AG04450 (cell line): ENCODE results near the gene BCO1. TPM values are rescaled to one million over a fixed set of nuclear protein-coding genes. Genes with fewer than 3 reads are reported as not detected.

Source experiments
- CTCF ChIA-PET: fragments of 300-600, 350-600 bp; formaldehyde crosslinking; extraction: SDS; loops from one replicate; lab custom pipeline; 2022; ENCODE audit warnings: antibody characterized with exemption, inconsistent platforms; lab: Charles Lee
- POLR2A ChIA-PET: fragments of 350-600 bp; formaldehyde crosslinking; extraction: SDS; loops from one replicate; lab custom pipeline; 2021; ENCODE audit warnings: antibody characterized with exemption, inconsistent platforms; lab: Yijun Ruan, JAX
- DNase-seq: peaks from one replicate; pipeline ENCODE4 v3.0.0-alpha.2; 2011; ENCODE audit warnings: low read depth, low spot score
- H3K27ac ChIP-seq: one replicate; pipeline ENCODE4 v1.5.1; 2012; ENCODE audit warnings: low read depth, low read length, control low read depth
- H3K27me3 ChIP-seq: one replicate; pipeline ENCODE4 v1.6.0; 2012; ENCODE audit warnings: low read length; ENCODE audit not compliant: control insufficient read depth, insufficient read depth
- H3K4me3 ChIP-seq: 2 replicates; pipeline ENCODE4 v1.5.1; 2011; ENCODE audit warnings: mild to moderate bottlenecking, low read depth, low read length, control low read depth
- H3K9me3 ChIP-seq: 2 replicates; pipeline ENCODE4 v1.5.1; 2012; ENCODE audit warnings: low read length; ENCODE audit not compliant: control insufficient read depth, insufficient read depth
- polyA minus RNA-seq: library from RNA; depleted of rRNA, polyadenylated mRNA; stranded (reverse); fragments of >200 nt; gene quantifications from 2 replicates; pipeline ENCODE4 v1.2.3, GENCODE V29; 2011; rRNA and poly(A)+ RNA removed
- polyA plus RNA-seq: library from polyadenylated mRNA; depleted of rRNA; stranded (reverse); fragments of >200 nt; gene quantifications from 2 replicates; pipeline ENCODE4 v1.2.3, GENCODE V29; 2011; rRNA removed
- TF ChIP-seq, protein P1 (sequence below): IDR thresholded peaks from 2 replicates; pipeline ENCODE4 v1.5.1; 2011; ENCODE audit warnings: low read depth, low read length, control low read depth, inconsistent platforms

BCO1 gene, protein sequence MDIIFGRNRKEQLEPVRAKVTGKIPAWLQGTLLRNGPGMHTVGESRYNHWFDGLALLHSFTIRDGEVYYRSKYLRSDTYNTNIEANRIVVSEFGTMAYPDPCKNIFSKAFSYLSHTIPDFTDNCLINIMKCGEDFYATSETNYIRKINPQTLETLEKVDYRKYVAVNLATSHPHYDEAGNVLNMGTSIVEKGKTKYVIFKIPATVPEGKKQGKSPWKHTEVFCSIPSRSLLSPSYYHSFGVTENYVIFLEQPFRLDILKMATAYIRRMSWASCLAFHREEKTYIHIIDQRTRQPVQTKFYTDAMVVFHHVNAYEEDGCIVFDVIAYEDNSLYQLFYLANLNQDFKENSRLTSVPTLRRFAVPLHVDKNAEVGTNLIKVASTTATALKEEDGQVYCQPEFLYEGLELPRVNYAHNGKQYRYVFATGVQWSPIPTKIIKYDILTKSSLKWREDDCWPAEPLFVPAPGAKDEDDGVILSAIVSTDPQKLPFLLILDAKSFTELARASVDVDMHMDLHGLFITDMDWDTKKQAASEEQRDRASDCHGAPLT
- polyA plus RNA-seq (not detected in 2 replicates), polyA minus RNA-seq (0.17 TPM in 1 of 2 replicates, not detected in the other)

DNA sequence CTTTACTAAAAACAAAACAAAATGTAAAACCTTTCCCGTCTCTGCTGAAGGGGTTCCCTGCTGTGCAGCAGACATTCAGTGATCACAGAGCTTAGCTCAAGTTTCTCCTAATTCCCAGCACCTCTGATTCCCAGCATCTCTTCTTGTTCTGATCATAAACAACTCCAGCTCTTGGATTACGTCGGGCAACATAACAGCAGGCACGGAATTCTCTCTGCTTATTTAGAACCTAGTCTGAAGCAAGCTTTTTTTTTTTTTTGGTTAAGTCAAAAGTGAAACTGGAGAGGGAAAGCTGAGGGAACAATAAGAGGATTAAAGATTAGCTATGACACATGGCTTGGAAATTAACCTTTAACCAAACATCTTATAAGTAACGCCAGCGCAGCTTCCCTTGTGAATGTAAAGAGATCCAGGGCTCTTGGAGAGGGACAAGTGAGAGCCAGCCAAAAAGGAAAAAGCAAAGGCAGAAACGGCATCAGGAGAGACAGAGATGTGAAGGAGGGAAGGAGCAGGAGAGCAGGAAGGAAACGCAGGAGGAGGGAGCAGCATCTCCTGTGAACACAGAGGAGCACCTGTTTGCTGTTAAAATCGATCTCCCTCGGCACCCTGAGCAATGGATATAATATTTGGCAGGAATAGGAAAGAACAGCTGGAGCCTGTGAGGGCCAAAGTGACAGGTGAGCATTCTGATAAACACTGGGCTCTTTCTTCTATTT is at the start of gene BCO1:
BCO1 (plus strand) TSS at position 394 of the 716 bp plus-strand sequence; CDS start at position 614, 220 bp downstream.
- peak; percentile 18 for DNase-seq
- CTCF ChIA-PET: interaction anchor here (0.7 to 2.2 kb wide), 4 partner anchors 23 to 234 kb away, joined by 4 to 19 read pairs (median 5); no protein-coding TSS in a partner anchor
- TF ChIP-seq, protein P1, sequence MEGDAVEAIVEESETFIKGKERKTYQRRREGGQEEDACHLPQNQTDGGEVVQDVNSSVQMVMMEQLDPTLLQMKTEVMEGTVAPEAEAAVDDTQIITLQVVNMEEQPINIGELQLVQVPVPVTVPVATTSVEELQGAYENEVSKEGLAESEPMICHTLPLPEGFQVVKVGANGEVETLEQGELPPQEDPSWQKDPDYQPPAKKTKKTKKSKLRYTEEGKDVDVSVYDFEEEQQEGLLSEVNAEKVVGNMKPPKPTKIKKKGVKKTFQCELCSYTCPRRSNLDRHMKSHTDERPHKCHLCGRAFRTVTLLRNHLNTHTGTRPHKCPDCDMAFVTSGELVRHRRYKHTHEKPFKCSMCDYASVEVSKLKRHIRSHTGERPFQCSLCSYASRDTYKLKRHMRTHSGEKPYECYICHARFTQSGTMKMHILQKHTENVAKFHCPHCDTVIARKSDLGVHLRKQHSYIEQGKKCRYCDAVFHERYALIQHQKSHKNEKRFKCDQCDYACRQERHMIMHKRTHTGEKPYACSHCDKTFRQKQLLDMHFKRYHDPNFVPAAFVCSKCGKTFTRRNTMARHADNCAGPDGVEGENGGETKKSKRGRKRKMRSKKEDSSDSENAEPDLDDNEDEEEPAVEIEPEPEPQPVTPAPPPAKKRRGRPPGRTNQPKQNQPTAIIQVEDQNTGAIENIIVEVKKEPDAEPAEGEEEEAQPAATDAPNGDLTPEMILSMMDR: no peak
- Histone ChIP-seq H3K4me3 (peak within 1 kb of the TSS; percentile 55), H3K9me3 (no peaks in the 10 kb centered on the region), H3K27ac (no peak within 1 kb of the TSS), H3K27me3 (no peaks in the 10 kb centered on the region)
- POLR2A ChIA-PET: interaction anchor here (1.1 kb wide), 1 partner anchor 10 kb away, joined by 3 read pairs; no protein-coding TSS in a partner anchor

DNA sequence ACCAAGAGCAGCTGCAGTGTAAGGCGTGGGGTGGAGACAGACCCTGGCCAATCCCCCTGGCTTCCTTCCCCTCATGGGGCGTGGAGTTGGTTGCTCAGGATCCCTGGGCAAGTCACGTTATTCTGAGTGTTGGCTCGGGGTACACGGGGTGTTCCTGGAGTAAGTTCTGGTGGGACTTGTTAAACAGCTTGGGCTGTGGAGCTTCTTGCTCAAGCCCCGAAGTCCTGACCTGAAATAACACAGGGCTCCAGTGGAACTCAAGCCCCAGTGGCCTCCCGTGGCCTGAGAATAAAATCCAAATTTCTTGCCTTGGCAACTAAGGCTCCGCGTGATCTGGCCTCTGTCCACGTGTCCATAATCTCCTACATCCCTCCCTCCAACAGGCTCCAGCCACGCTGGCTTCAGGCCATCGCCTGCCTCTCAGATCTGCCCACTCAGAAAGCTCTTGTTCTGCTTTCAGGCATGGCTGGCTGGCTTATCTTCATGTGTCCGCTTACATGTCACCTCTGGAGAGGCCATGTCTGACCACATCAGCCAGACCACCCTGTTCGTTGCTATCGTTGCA is 49.3 kb upstream of the BCO1 start:
- no peaks in the 10 kb centered on the region for H3K9me3 ChIP-seq
- H3K27me3 ChIP-seq: peaks cover 6% of the 10 kb centered on the region
- POLR2A ChIA-PET: interaction anchor here (0.8 kb wide), 1 partner anchor 14 kb away, joined by 4 read pairs; no protein-coding TSS in a partner anchor
- no peak overlapping the region for H3K27ac ChIP-seq
- CTCF ChIA-PET: interaction anchor here (3.5 kb wide), 1 partner anchor 16 kb away, joined by 38 read pairs; no protein-coding TSS in a partner anchor
- TF ChIP-seq, protein P1: no peak
- H3K4me3 ChIP-seq: no peak overlapping the region
- peak; percentile 23 for DNase-seq

DNA sequence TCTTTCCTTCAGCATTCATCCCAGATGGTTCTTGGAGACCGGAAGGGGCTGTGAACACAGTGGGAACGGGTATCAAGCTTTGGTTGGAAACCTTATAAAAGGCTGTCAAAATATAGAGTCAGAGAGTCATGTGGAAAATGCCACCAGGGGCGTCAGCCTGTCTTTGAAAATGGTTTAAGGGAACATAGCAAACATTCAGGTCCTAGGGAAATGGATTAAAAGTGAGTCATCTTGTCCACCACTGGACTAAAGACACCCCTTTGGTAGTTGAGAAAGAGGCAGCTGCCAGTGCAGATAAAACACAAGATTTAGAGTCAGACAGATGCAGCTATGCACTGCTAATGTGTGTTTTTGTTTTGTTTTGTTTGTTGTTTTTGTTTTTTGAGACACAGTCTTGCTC is 47.8 kb upstream of the BCO1 start:
- no peak overlapping the region for H3K4me3 ChIP-seq
- H3K27ac ChIP-seq: no peak overlapping the region
- ChIA-PET POLR2A (no interaction called here), CTCF (interaction anchor here (0.6 to 3.5 kb wide), 2 partner anchors 14 to 19 kb away, joined by 3 to 38 read pairs; no protein-coding TSS in a partner anchor)
- no peaks in the 10 kb centered on the region for H3K9me3 ChIP-seq
- peak; percentile 10 for DNase-seq
- TF ChIP-seq, protein P1: no peak
- H3K27me3 ChIP-seq: peaks cover 10% of the 10 kb centered on the region

DNA sequence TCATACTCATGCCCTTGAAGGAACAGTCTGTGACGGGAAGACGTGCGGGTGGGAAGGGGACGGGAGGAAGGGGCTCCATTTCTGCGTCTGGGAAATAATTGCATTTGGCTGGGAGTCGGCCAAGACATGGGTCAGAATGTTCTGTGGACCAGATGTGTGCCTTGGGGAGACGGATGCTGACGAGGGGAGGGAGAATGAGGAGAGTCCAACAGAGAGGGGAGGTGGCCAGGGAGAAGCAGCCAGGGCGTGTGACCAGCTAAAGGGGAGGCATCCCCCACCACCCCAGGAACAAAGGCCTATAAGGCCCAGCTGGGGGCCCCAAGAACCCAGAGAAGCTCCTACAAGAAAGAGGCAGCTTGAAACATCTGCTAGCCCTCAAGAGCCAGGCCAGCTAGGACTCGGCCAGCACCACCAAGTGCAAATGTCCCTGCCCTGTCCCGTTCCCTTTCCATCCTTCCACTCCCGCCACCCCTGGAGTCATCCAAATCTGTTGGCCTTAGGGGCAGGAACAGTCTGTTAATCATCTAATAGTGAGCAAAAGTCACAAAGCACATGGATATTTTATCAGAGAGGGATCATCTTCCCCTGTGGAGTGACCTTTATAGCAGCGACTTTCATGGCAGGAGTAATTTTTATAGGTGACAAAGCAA is 42.5 kb upstream of the BCO1 start:
- Histone ChIP-seq H3K4me3 (no peak overlapping the region), H3K9me3 (no peaks in the 10 kb centered on the region), H3K27ac (no peak overlapping the region), H3K27me3 (peaks cover 21% of the 10 kb centered on the region)
- TF ChIP-seq, protein P1: no peak
- ChIA-PET CTCF (interaction anchor here (3.2 kb wide), 1 partner anchor 9 kb away, joined by 19 read pairs; no protein-coding TSS in a partner anchor), POLR2A (no interaction called here)
- no peak for DNase-seq
